Keratinocyte (primary cell): Measurements from ENCODE around the gene PAPSS2.

Experiments used
- CTCF ChIP-seq, 3 experiments: IDR thresholded peaks in 1 of 3; conservative IDR thresholded peaks in 1 of 3; optimal IDR thresholded peaks in 1 of 3; 2 replicates in 2 of 3; 3 replicates in 1 of 3; pipeline versions ENCODE3 to v1.5.1; 2011; ENCODE audit warnings: low read length in 3 of 3, mild to moderate bottlenecking in 3 of 3, moderate library complexity in 2 of 3, control low read depth in 1 of 3, inconsistent platforms in 1 of 3; ENCODE audit not compliant: insufficient read depth in 2 of 3; ENCODE audit errors: extremely low read depth in 1 of 3
- EZH2 ChIP-seq: IDR thresholded peaks from one replicate; pipeline ENCODE4 v1.6.1; 2012; ENCODE audit warnings: inconsistent platforms, mild to moderate bottlenecking, low read length, moderate library complexity

GRCh38 chr10:87671139-87671815 is 11.6 kb downstream of the PAPSS2 start:
- TF ChIP-seq CTCF (optimal IDR thresholded peaks at IDR 0.05 in 1 of 3, IDR thresholded peaks at IDR 0.05 in 1 of 3, conservative IDR thresholded peaks at IDR 0.05 in 1 of 3; ENCODE audit: extremely low read depth in 1 of 3, insufficient read depth in 2 of 3, low read length in 3 of 3) = no peak
- TF ChIP-seq EZH2 = no peak
